ENCODE data around the gene COA4.

Gene COA4

GRCh38 chr11:73878771-73879170 is 2.1 kb upstream of the COA4 start:
- Mint-ChIP-seq H3K27ac (no peak overlapping the region), H3K4me3 (no peak overlapping the region), H3K27me3 (ENCODE audit: low read depth) (no peaks in the 10 kb centered on the region), H3K9me3 (no peaks in the 10 kb centered on the region), H3K4me1 (ENCODE audit: low read depth) (peaks cover 24% of the 10 kb centered on the region), H3K36me3 (ENCODE audit: low read depth) (peaks cover 12% of the 10 kb centered on the region)

- no peaks in the 10 kb centered on the region for H3K27me3 Mint-ChIP-seq (ENCODE audit: low read depth)
- peaks cover 24% of the 10 kb centered on the region for H3K4me1 Mint-ChIP-seq (ENCODE audit: low read depth)
- peak overlapping the region; percentile 97 for H3K27ac Mint-ChIP-seq
- peaks cover 20% of the 10 kb centered on the region for H3K36me3 Mint-ChIP-seq (ENCODE audit: low read depth)
- H3K4me3 Mint-ChIP-seq: peak overlapping the region; percentile 99
- no peaks in the 10 kb centered on the region for H3K9me3 Mint-ChIP-seq
These were observed 806 bp downstream of the COA4 start for GRCh38 chr11:73875840-73876239.

- H3K27me3 Mint-ChIP-seq (ENCODE audit: low read depth): no peaks in the 10 kb centered on the region
- peak overlapping the region; percentile 97 for H3K27ac Mint-ChIP-seq
- peaks cover 20% of the 10 kb centered on the region for H3K36me3 Mint-ChIP-seq (ENCODE audit: low read depth)
- H3K4me1 Mint-ChIP-seq (ENCODE audit: low read depth): peaks cover 24% of the 10 kb centered on the region
- no peaks in the 10 kb centered on the region for H3K9me3 Mint-ChIP-seq
- H3K4me3 Mint-ChIP-seq: peak overlapping the region; percentile 99
These were observed 1.3 kb downstream of the COA4 start for GRCh38 chr11:73875380-73875779.

- H3K27me3 Mint-ChIP-seq (ENCODE audit: low read depth): no peaks in the 10 kb centered on the region
- H3K36me3 Mint-ChIP-seq (ENCODE audit: low read depth): peaks cover 20% of the 10 kb centered on the region
- no peak overlapping the region for H3K4me3 Mint-ChIP-seq
- H3K4me1 Mint-ChIP-seq (ENCODE audit: low read depth): peaks cover 22% of the 10 kb centered on the region
- no peaks in the 10 kb centered on the region for H3K9me3 Mint-ChIP-seq
- H3K27ac Mint-ChIP-seq: no peak overlapping the region
These were observed 3.8 kb downstream of the COA4 start for GRCh38 chr11:73872749-73873357.

- H3K4me1 Mint-ChIP-seq (ENCODE audit: low read depth): peaks cover 6% of the 10 kb centered on the region
- no peaks in the 10 kb centered on the region for H3K9me3 Mint-ChIP-seq
- no peak overlapping the region for H3K27ac Mint-ChIP-seq
- no peaks in the 10 kb centered on the region for H3K27me3 Mint-ChIP-seq (ENCODE audit: low read depth)
- H3K36me3 Mint-ChIP-seq (ENCODE audit: low read depth): peaks cover 18% of the 10 kb centered on the region
- no peak overlapping the region for H3K4me3 Mint-ChIP-seq
These were observed 6.4 kb downstream of the COA4 start for GRCh38 chr11:73870261-73870660.

GRCh38 chr11:73869332-73869949 is 7.2 kb downstream of the COA4 start:
- Mint-ChIP-seq H3K4me1 (ENCODE audit: low read depth) (no peaks in the 10 kb centered on the region), H3K9me3 (no peaks in the 10 kb centered on the region), H3K27me3 (ENCODE audit: low read depth) (no peaks in the 10 kb centered on the region), H3K27ac (no peak overlapping the region), H3K4me3 (no peak overlapping the region), H3K36me3 (ENCODE audit: low read depth) (peaks cover 20% of the 10 kb centered on the region)

- Mint-ChIP-seq H3K9me3 (no peaks in the 10 kb centered on the region), H3K27me3 (ENCODE audit: low read depth) (no peaks in the 10 kb centered on the region), H3K36me3 (ENCODE audit: low read depth) (peaks cover 17% of the 10 kb centered on the region), H3K27ac (no peak overlapping the region), H3K4me1 (ENCODE audit: low read depth) (no peaks in the 10 kb centered on the region), H3K4me3 (no peak overlapping the region)
These were observed 10.1 kb downstream of the COA4 start for GRCh38 chr11:73866586-73866996.

GRCh38 chr11:73866095-73866579 is 10.5 kb downstream of the COA4 start:
- Mint-ChIP-seq H3K4me1 (ENCODE audit: low read depth) (no peaks in the 10 kb centered on the region), H3K27me3 (ENCODE audit: low read depth) (no peaks in the 10 kb centered on the region), H3K9me3 (no peaks in the 10 kb centered on the region), H3K4me3 (no peak overlapping the region), H3K36me3 (ENCODE audit: low read depth) (peaks cover 17% of the 10 kb centered on the region), H3K27ac (no peak overlapping the region)

- Mint-ChIP-seq H3K4me3 (no peak overlapping the region), H3K4me1 (ENCODE audit: low read depth) (no peaks in the 10 kb centered on the region), H3K9me3 (no peaks in the 10 kb centered on the region), H3K27me3 (ENCODE audit: low read depth) (no peaks in the 10 kb centered on the region), H3K27ac (no peak overlapping the region), H3K36me3 (ENCODE audit: low read depth) (peaks cover 34% of the 10 kb centered on the region)
These were observed 13.7 kb downstream of the COA4 start for GRCh38 chr11:73862986-73863385.

GRCh38 chr11:73860202-73860601 is 16.4 kb downstream of the COA4 start:
- H3K27me3 Mint-ChIP-seq (ENCODE audit: low read depth): no peaks in the 10 kb centered on the region
- H3K36me3 Mint-ChIP-seq (ENCODE audit: low read depth): peaks cover 29% of the 10 kb centered on the region
- no peak overlapping the region for H3K27ac Mint-ChIP-seq
- H3K4me3 Mint-ChIP-seq: no peak overlapping the region
- H3K9me3 Mint-ChIP-seq: no peaks in the 10 kb centered on the region
- H3K4me1 Mint-ChIP-seq (ENCODE audit: low read depth): no peaks in the 10 kb centered on the region

- Mint-ChIP-seq H3K9me3 (no peaks in the 10 kb centered on the region), H3K27me3 (ENCODE audit: low read depth) (no peaks in the 10 kb centered on the region), H3K36me3 (ENCODE audit: low read depth) (peaks cover 30% of the 10 kb centered on the region), H3K4me1 (ENCODE audit: low read depth) (no peaks in the 10 kb centered on the region), H3K4me3 (no peak overlapping the region), H3K27ac (no peak overlapping the region)
These were observed 17.0 kb downstream of the COA4 start for GRCh38 chr11:73859671-73860070.

GRCh38 chr11:73856031-73856567 is 20.5 kb downstream of the COA4 start:
- H3K36me3 Mint-ChIP-seq (ENCODE audit: low read depth): peaks cover 25% of the 10 kb centered on the region
- H3K4me1 Mint-ChIP-seq (ENCODE audit: low read depth): no peaks in the 10 kb centered on the region

GRCh38 chr11:73854680-73855079 is 22.0 kb downstream of the COA4 start:
- peaks cover 16% of the 10 kb centered on the region for H3K36me3 Mint-ChIP-seq (ENCODE audit: low read depth)

More at GRCh38 chr11:73856031-73856567, 20.5 kb downstream of the COA4 start:
- Mint-ChIP-seq H3K9me3 (no peaks in the 10 kb centered on the region), H3K27me3 (ENCODE audit: low read depth) (no peaks in the 10 kb centered on the region), H3K4me3 (no peak overlapping the region), H3K27ac (no peak overlapping the region)

GRCh38 chr11:73852049-73852448 is 24.6 kb downstream of the COA4 start:
- H3K9me3 Mint-ChIP-seq: no peaks in the 10 kb centered on the region
- H3K27me3 Mint-ChIP-seq (ENCODE audit: low read depth): no peaks in the 10 kb centered on the region
- H3K36me3 Mint-ChIP-seq (ENCODE audit: low read depth): peaks cover 8% of the 10 kb centered on the region
- H3K4me1 Mint-ChIP-seq (ENCODE audit: low read depth): peaks cover 2% of the 10 kb centered on the region
- H3K4me3 Mint-ChIP-seq: no peak overlapping the region
- no peak overlapping the region for H3K27ac Mint-ChIP-seq

More at GRCh38 chr11:73854680-73855079, 22.0 kb downstream of the COA4 start:
- H3K27ac Mint-ChIP-seq: no peak overlapping the region
- H3K4me1 Mint-ChIP-seq (ENCODE audit: low read depth): no peaks in the 10 kb centered on the region
- H3K27me3 Mint-ChIP-seq (ENCODE audit: low read depth): no peaks in the 10 kb centered on the region
- no peak overlapping the region for H3K4me3 Mint-ChIP-seq
- H3K9me3 Mint-ChIP-seq: no peaks in the 10 kb centered on the region
